GM18517 (cell line): ENCODE data around the gene DLX2.
A peak's percentile ranks its signal among the peaks of the same experiment; 100 is the strongest.

Experiments used
- ATAC-seq: cut with Tn5 transposase; IDR thresholded peaks from one replicate; pipeline ENCODE4 v1.9.1; 2021; ENCODE audit warnings: mild to moderate bottlenecking, moderate library complexity; ENCODE audit not compliant: unreplicated experiment

Gene DLX2

GRCh38 chr2:172094294-172095145 lies 8.2 kb downstream of the DLX2 start:
- ATAC-seq = no peak

GRCh38 chr2:172093416-172094293 lies 9.0 kb downstream of the DLX2 start:
- no peak for ATAC-seq

- no peak for ATAC-seq
Measured at GRCh38 chr2:172092716-172093415, 9.8 kb downstream of the DLX2 start.

- ATAC-seq = no peak
Measured at GRCh38 chr2:172091761-172092566, 10.7 kb downstream of the DLX2 start.

GRCh38 chr2:172091000-172091641 lies 11.6 kb downstream of the DLX2 start:
- ATAC-seq = no peak

GRCh38 chr2:172090044-172090961 lies 12.4 kb downstream of the DLX2 start:
- ATAC-seq = no peak

GRCh38 chr2:172089633-172090032 lies 13.1 kb downstream of the DLX2 start:
- ATAC-seq = no peak

- ATAC-seq = no peak
Measured at GRCh38 chr2:172089005-172089504, 13.6 kb downstream of the DLX2 start.

- ATAC-seq = no peak
Measured at GRCh38 chr2:172088245-172089004, 14.3 kb downstream of the DLX2 start.

GRCh38 chr2:172087780-172088244 lies 14.9 kb downstream of the DLX2 start:
- ATAC-seq = no peak

- no peak for ATAC-seq
Measured at GRCh38 chr2:172087207-172087779, 15.4 kb downstream of the DLX2 start.

- ATAC-seq = no peak
Measured at GRCh38 chr2:172086241-172087206, 16.2 kb downstream of the DLX2 start.

- no peak for ATAC-seq
Measured at GRCh38 chr2:172085460-172086159, 17.1 kb downstream of the DLX2 start, which contains the start of gene DLX1. TSS of gene DLX1 (plus strand) at chr2:172085507. CDS start at chr2:172085678, 171 bp downstream.

- peak; percentile 90 for ATAC-seq
Measured at GRCh38 chr2:172084645-172085459, 17.8 kb downstream of the DLX2 start.

- no peak for ATAC-seq
Measured at GRCh38 chr2:172084395-172084644, 18.4 kb downstream of the DLX2 start.
